ENCODE data around the gene BMAL1.

- TF ChIP-seq CTCF (IDR thresholded peaks at IDR 0.05) = no peak
- TF ChIP-seq POLR2A (IDR thresholded peaks at IDR 0.05) = no peak
Observed at GRCh38 chr11:13346470-13346869, 68.9 kb downstream of the BMAL1 start.

All from suprapubic skin (tissue), 3 donors.